Kidney epithelial cell (primary cell): Measurements from ENCODE around the gene CRYL1. TPM values are rescaled to one million over a fixed set of nuclear protein-coding genes. Genes with fewer than 3 reads are reported as not detected.

Experiments
- DNase-seq: peaks from one replicate; pipeline ENCODE4 v3.0.0-alpha.2; 2010; ENCODE audit warnings: low read depth
- H3K27me3 ChIP-seq: 2 replicates; pipeline ENCODE4 v1.6.0; 2011; ENCODE audit warnings: low read length; ENCODE audit not compliant: control insufficient read depth, insufficient read depth
- H3K36me3 ChIP-seq: 2 replicates; pipeline ENCODE4 v1.5.1; 2011; ENCODE audit warnings: low read length; ENCODE audit not compliant: control insufficient read depth, insufficient read depth
- H3K4me3 ChIP-seq: 2 replicates; pipeline ENCODE4 v1.5.1; 2011; ENCODE audit warnings: low read depth, mild to moderate bottlenecking, control low read depth, low read length
- CTCF ChIP-seq: IDR thresholded peaks from 2 replicates; pipeline ENCODE4 v1.5.1; 2011; ENCODE audit warnings: mild to moderate bottlenecking, moderate library complexity, low read length, control low read depth, inconsistent platforms; ENCODE audit not compliant: insufficient read depth, poor library complexity, severe bottlenecking
- total RNA-seq: library from RNA; depleted of rRNA; stranded (reverse); fragments of >200 nt; gene quantifications from 2 replicates; pipeline ENCODE4 v1.2.3, GENCODE V29; 2015

Gene CRYL1
- total RNA-seq, 1 donor from 2014 or later: 36.4 TPM

GRCh38 chr13:20366056-20366455 is 159.6 kb downstream of the CRYL1 start:
- no peak overlapping the region for H3K4me3 ChIP-seq
- TF ChIP-seq CTCF: no peak
- no peaks in the 10 kb centered on the region for H3K27me3 ChIP-seq
- no peak for DNase-seq
- H3K36me3 ChIP-seq: no peaks in the 10 kb centered on the region

GRCh38 chr13:20363603-20364002 is 162.1 kb downstream of the CRYL1 start:
- H3K36me3 ChIP-seq: no peaks in the 10 kb centered on the region
- H3K4me3 ChIP-seq: no peak overlapping the region
- no peak for DNase-seq
- no peaks in the 10 kb centered on the region for H3K27me3 ChIP-seq
- no peak for TF ChIP-seq CTCF

- no peak for DNase-seq
- no peak overlapping the region for H3K4me3 ChIP-seq
- no peak for TF ChIP-seq CTCF
- H3K27me3 ChIP-seq: no peaks in the 10 kb centered on the region
- H3K36me3 ChIP-seq: no peaks in the 10 kb centered on the region
These were observed 162.5 kb downstream of the CRYL1 start for GRCh38 chr13:20363172-20363571.

GRCh38 chr13:20362484-20363041 is 163.1 kb downstream of the CRYL1 start:
- DNase-seq: no peak
- no peak overlapping the region for H3K4me3 ChIP-seq
- no peaks in the 10 kb centered on the region for H3K36me3 ChIP-seq
- no peaks in the 10 kb centered on the region for H3K27me3 ChIP-seq
- TF ChIP-seq CTCF: no peak

GRCh38 chr13:20360835-20361412 is 164.7 kb downstream of the CRYL1 start:
- Histone ChIP-seq H3K4me3 (no peak overlapping the region), H3K36me3 (no peaks in the 10 kb centered on the region), H3K27me3 (no peaks in the 10 kb centered on the region)
- no peak for TF ChIP-seq CTCF
- DNase-seq: no peak

GRCh38 chr13:20360041-20360491 is 165.6 kb downstream of the CRYL1 start:
- Histone ChIP-seq H3K27me3 (no peaks in the 10 kb centered on the region), H3K4me3 (no peak overlapping the region), H3K36me3 (no peaks in the 10 kb centered on the region)
- no peak for DNase-seq
- no peak for TF ChIP-seq CTCF
